ENCODE data around the gene C1QTNF7.
A peak's percentile ranks its signal among the peaks of the same experiment; 100 is the strongest.

The C1QTNF7 gene

DNA sequence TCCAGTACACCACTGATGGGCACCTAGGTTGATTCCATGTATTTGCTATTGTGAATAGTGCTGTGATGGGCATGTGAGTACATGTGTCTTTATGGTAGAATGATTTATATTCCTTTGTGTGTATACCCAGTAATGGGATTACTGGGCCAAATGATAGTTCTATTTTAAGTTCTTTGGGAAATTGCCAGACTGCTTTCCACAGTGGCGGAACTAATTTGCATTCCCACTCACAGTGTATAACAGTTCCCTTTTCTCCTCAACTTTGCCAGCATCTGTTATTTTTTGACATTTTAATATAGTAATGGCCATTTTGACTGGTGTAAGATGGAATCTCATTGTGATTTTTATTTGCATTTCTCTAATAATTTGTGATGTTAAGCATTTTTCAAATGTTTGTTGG is 67.8 kb downstream of the C1QTNF7 start:
- Histone ChIP-seq H3K4me1 (peaks cover 0 to 21% (median 0%) of the 10 kb centered on the region in 10 experiments; a peak in 4 of 20 replicates), H3K9me3 (replicated peaks in 1 of 11) (peaks cover 7 to 19% (median 12%) of the 10 kb centered on the region in 11 experiments; a peak in 21 of 22 replicates), H3K36me3 (peaks cover 0 to 9% (median 0%) of the 10 kb centered on the region in 11 experiments; a peak in 2 of 22 replicates), H4K20me1 (no peaks in the 10 kb centered on the region), H3K27ac (no peak overlapping the region), H3K27me3 (no peaks in the 10 kb centered on the region), H3K9ac (no peak overlapping the region), H3K4me3 (no peak overlapping the region), H3K4me2 (peak overlapping the region in 2 of 11 experiments; percentile 36 to 39; a peak in 3 of 22 replicates)
- TF ChIP-seq Cebpa-rat (IDR thresholded peaks at IDR 0.05) = no peak
